K562 (cell line): ENCODE data around the gene IGF2R. TPM values are rescaled to one million over a fixed set of nuclear protein-coding genes. Genes with fewer than 3 reads are reported as not detected.

ENCODE experiments used
- ATAC-seq: fragments of 200-7000 bp; cut with Tn5 transposase; 3 replicates; pipeline ENCODE4 v1.9.1; 2020; ENCODE audit warnings: moderate library complexity
- BruUV-seq: library from RNA; stranded (reverse); fragments of 400-500 nt; replicated peaks from 2 replicates; lab custom pipeline; 2021; lab: Mats Ljungman, UMichigan
- CTCF ChIA-PET: fragments of 300-600 bp; formaldehyde crosslinking; extraction: SDS; loops from one replicate; lab custom pipeline; 2021; ENCODE audit warnings: low intra/inter-chr PET ratio; lab: Yijun Ruan, JAX
- POLR2A ChIA-PET: fragments of 300-600, 350-650 bp; sonication (Branson Sonifier 250); formaldehyde crosslinking; extraction: SDS; loops from one replicate; lab custom pipeline; 2021; ENCODE audit warnings: antibody characterized with exemption, inconsistent platforms; lab: Yijun Ruan, JAX
- DNase-seq, 4 experiments: peaks; one replicate each; pipeline versions ENCODE4 v3.0.0 to v3.0.0-alpha.2; 2011 to 2018; ENCODE audit warnings: low spot score in 3 of 4, mixed read lengths in 3 of 4; ENCODE audit errors: extremely low read depth in 1 of 4
- FAIRE-seq: peaks from 2 replicates; lab custom pipeline; 2011; peaks lifted over from hg19 to GRCh38; lab: Jason Lieb, UNC
- H2AFZ ChIP-seq: 2 replicates; pipeline ENCODE4 v1.6.0; 2011; ENCODE audit warnings: low read depth, low read length, control low read depth, inconsistent platforms
- H3K27ac ChIP-seq: fragments of 200-600 bp; 3 replicates; pipeline ENCODE4 v1.8.0; 2011; ENCODE audit warnings: low read depth, mild to moderate bottlenecking, control low read depth, inconsistent platforms, low read length, moderate library complexity, mixed read lengths; ENCODE audit errors: extremely low read depth
- H3K27me3 ChIP-seq, 2 experiments: fragments of 300-600 bp in 1 of 2; 2 replicates in 1 of 2; 3 replicates in 1 of 2; pipeline versions ENCODE4 v1.6.0 to v1.8.0; 2011; ENCODE audit warnings: inconsistent platforms in 2 of 2, low read length in 2 of 2, mild to moderate bottlenecking in 1 of 2, mixed read lengths in 1 of 2, moderate library complexity in 1 of 2; ENCODE audit not compliant: control insufficient read depth in 2 of 2, insufficient read depth in 2 of 2
- H3K36me3 ChIP-seq: fragments of 300-600 bp; 3 replicates; pipeline ENCODE4 v1.8.0; 2011; ENCODE audit warnings: mild to moderate bottlenecking, low read length, inconsistent platforms; ENCODE audit not compliant: control insufficient read depth, insufficient read depth
- H3K4me1 ChIP-seq, 2 experiments: fragments of 200-600 bp in 1 of 2; replicated peaks in 1 of 2; 2 replicates in 1 of 2; 3 replicates in 1 of 2; pipeline versions ENCODE4 v1.5.1 to v1.8.0; 2011; ENCODE audit warnings: inconsistent platforms in 2 of 2, low read length in 2 of 2, mild to moderate bottlenecking in 1 of 2, mixed read lengths in 1 of 2, moderate library complexity in 1 of 2; ENCODE audit not compliant: control insufficient read depth in 2 of 2, insufficient read depth in 2 of 2
- H3K4me2 ChIP-seq: 2 replicates; pipeline ENCODE4 v1.6.1; 2011; ENCODE audit warnings: low read length, control low read depth, inconsistent platforms, mixed read lengths; ENCODE audit not compliant: insufficient read depth
- H3K4me3 ChIP-seq: fragments of 200-600 bp; sonication (generic), shearing (Covaris generic); 2 replicates; pipeline ENCODE4 v1.5.1; 2016; ENCODE audit warnings: control low read depth, inconsistent platforms
- H3K79me2 ChIP-seq: fragments of 200-600 bp; 3 replicates; pipeline ENCODE4 v1.8.0; 2011; ENCODE audit warnings: low read length, inconsistent platforms; ENCODE audit not compliant: control insufficient read depth, insufficient read depth
- H3K9ac ChIP-seq, 2 experiments: 2 replicates each; pipeline versions ENCODE4 v1.6.0 to v1.6.1; 2011; ENCODE audit warnings: low read depth in 2 of 2, low read length in 2 of 2, control low read depth in 1 of 2, inconsistent platforms in 1 of 2, mild to moderate bottlenecking in 1 of 2, mixed read lengths in 1 of 2; ENCODE audit not compliant: insufficient read depth in 1 of 2
- H3K9me1 ChIP-seq: one replicate; pipeline ENCODE4 v1.6.0; 2011; ENCODE audit warnings: inconsistent platforms, mild to moderate bottlenecking, low read length, moderate library complexity; ENCODE audit not compliant: control insufficient read depth, insufficient read depth
- H3K9me3 ChIP-seq: replicated peaks from 2 replicates; pipeline ENCODE4 v1.5.1; 2011; ENCODE audit warnings: low read depth, low read length, inconsistent platforms; ENCODE audit not compliant: control insufficient read depth, insufficient read depth
- H4K20me1 ChIP-seq: replicated peaks from 2 replicates; pipeline ENCODE4 v1.6.1; 2011; ENCODE audit warnings: low read length, inconsistent platforms, mixed read lengths; ENCODE audit not compliant: control insufficient read depth, insufficient read depth
- ASH1L ChIP-seq: fragments of 450-650 bp; IDR thresholded peaks from 2 replicates; pipeline ENCODE4 v1.6.1; 2018; ENCODE audit warnings: borderline replicate concordance, mild to moderate bottlenecking, low read depth; ENCODE audit not compliant: partially characterized antibody
- HOMEZ ChIP-seq: fragments of 250-450 bp; sonication (Bioruptor Pico); IDR thresholded peaks from 2 replicates; pipeline ENCODE4 v1.4.0; 2020; ENCODE audit warnings: mild to moderate bottlenecking, moderate library complexity
- KDM2B ChIP-seq: fragments of 250-450 bp; sonication (Bioruptor Pico); IDR thresholded peaks from 2 replicates; pipeline ENCODE4 v1.8.0; 2021; ENCODE audit warnings: mild to moderate bottlenecking, moderate library complexity
- KDM4B ChIP-seq, 2 experiments: fragments of 450-650 bp in 1 of 2; sonication (generic) in 1 of 2; IDR thresholded peaks; 2 replicates each; pipeline ENCODE4 v1.6.1; 2016 to 2017; ENCODE audit warnings: borderline replicate concordance in 2 of 2, antibody characterized with exemption in 1 of 2, low read depth in 1 of 2, mild to moderate bottlenecking in 1 of 2
- PTBP1 ChIP-seq: fragments of 200-400 bp; formaldehyde crosslinking; IDR thresholded peaks from 2 replicates; pipeline ENCODE4 v1.6.1; 2017; ENCODE audit warnings: low read depth, low read length
- PURB ChIP-seq: sonication (generic); formaldehyde crosslinking; IDR thresholded peaks from 2 replicates; pipeline ENCODE4 v1.9.0; 2021; ENCODE audit warnings: low read depth, mild to moderate bottlenecking, missing genetic modification reagents
- SNRNP70 ChIP-seq: fragments of 200-400 bp; formaldehyde crosslinking; optimal IDR thresholded peaks from 2 replicates; pipeline ENCODE3; 2017; ENCODE audit warnings: low read depth, low read length
- SRSF9 ChIP-seq: fragments of 200-400 bp; formaldehyde crosslinking; IDR thresholded peaks from 2 replicates; pipeline ENCODE4 v1.6.1; 2017; ENCODE audit warnings: low read depth, low read length, borderline replicate concordance
- TCF7L2 ChIP-seq: fragments of 150-350 bp; IDR thresholded peaks from 2 replicates; pipeline ENCODE4 v1.6.1; 2016; ENCODE audit warnings: low read depth, mild to moderate bottlenecking, low read length, moderate library complexity
- THRA ChIP-seq: fragments of 450-650 bp; IDR thresholded peaks from 2 replicates; pipeline ENCODE4 v1.6.1; 2017; ENCODE audit warnings: mild to moderate bottlenecking, moderate library complexity
- ZBTB33 ChIP-seq: sonication (generic); formaldehyde crosslinking; IDR thresholded peaks from 2 replicates; pipeline ENCODE4 v1.8.1; 2023; ENCODE audit warnings: mild to moderate bottlenecking, missing genetic modification reagents
- ZNF384 ChIP-seq: IDR thresholded peaks from 2 replicates; pipeline ENCODE4 v1.6.1; 2012; ENCODE audit warnings: low read depth, low read length, improper control_type of control experiment
- ZSCAN29 ChIP-seq: fragments of 450-650 bp; IDR thresholded peaks from 2 replicates; pipeline ENCODE4 v1.6.1; 2017
- WGBS: fragments of 100-300 bp; shearing (Covaris generic); methylation state at CpG from one replicate; pipeline ENCODE4 v1.1.6; 2016; ENCODE audit warnings: low coverage, mixed read lengths; ENCODE audit not compliant: insufficient coverage; ENCODE audit errors: missing lambda C conversion rate; 5-methylcytosine and 5-hydroxymethylcytosine counted together
- in situ Hi-C: fragments of 300-500 bp; cut with MboI; formaldehyde crosslinking; loops from 4 replicates; pipeline ENCODE4 v1.15.0; 2018; ENCODE audit warnings: inconsistent platforms, mixed read lengths
- intact Hi-C: fragments of 100-400 bp; cut with micrococcal nuclease; formaldehyde crosslinking; loops from 2 replicates; pipeline ENCODE4 v1.14.2; 2022
- polyA plus RNA-seq, 8 experiments: library from polyadenylated mRNA; depleted of rRNA in 4 of 8; stranded (reverse) in 5 of 8; unstranded in 3 of 8; fragments of >200 nt; fragmentation: Nextera tagmentation in 2 of 8; fragmentation: Illumina TruSeq in 1 of 8; extraction: Ambion mirVana in 2 of 8; extraction: Trizol in 1 of 8; gene quantifications; 2 replicates each; pipeline versions ENCODE4 v1.2.1 to v1.2.3, GENCODE V29; 2011 to 2014; ENCODE audit warnings: inconsistent platforms in 1 of 8, missing spikeins in 1 of 8
- total RNA-seq, 7 experiments: library from RNA; depleted of rRNA in 6 of 7; stranded (reverse); fragments of >200 nt in 6 of 7; fragmentation: Illumina TruSeq in 2 of 7; extraction: Trizol in 2 of 7; gene quantifications; 2 replicates each; pipeline versions ENCODE4 v1.2.1 to v1.2.3, GENCODE V29; 2011 to 2021; ENCODE audit warnings: low replicate concordance in 1 of 7

IGF2R gene
- total and polyA plus RNA-seq, 9 of the 15 experiments (the other 6 are each of a cell fraction or from before 2014, with no cell fraction given) = 3.5 to 92.3 (median 34.5) TPM

DNA sequence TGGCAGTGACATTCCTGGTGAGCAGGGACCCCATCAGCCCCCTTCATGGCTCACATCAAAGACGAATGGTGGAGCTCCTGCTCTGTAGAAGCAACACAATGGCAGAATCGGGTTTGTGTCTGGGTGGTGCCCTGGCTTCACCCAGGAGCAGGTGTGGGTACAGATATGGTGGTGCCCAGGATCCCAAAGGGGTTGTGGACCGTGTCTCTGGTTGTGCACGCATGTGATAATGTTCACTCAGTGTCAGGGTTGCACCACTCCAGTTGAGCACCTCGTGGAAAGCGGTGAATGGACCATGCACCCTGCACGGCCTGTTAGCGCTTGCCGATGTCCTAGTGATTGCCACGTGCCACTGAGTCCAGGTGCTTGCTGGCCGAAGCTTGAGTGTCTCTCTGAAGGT is 63.0 kb downstream of the IGF2R start (continued):
- TF ChIP-seq PTBP1 = no peak
- TF ChIP-seq SNRNP70 = no peak
- TF ChIP-seq KDM4B (IDR thresholded peaks at IDR 0.05; ENCODE audit: borderline replicate concordance in 2 of 2, low read depth in 1 of 2) = no peak
- TF ChIP-seq ZNF384 = no peak

- intact Hi-C loops (no loop called here), in situ Hi-C loops (no loop called here)
- no peak overlapping the region for H3K4me2 ChIP-seq
- no peaks in the 10 kb centered on the region for H4K20me1 ChIP-seq
- no TSS peak for BruUV-seq
- H3K4me3 ChIP-seq = no peak overlapping the region
- no peaks in the 10 kb centered on the region for H3K27me3 ChIP-seq
- ATAC-seq (no peak), FAIRE-seq (no peak), DNase-seq (no peak)
- no peak overlapping the region for H2AFZ ChIP-seq
- POLR2A ChIA-PET = interaction anchor here (0.7 kb wide), 1 partner anchor 15 kb away, joined by 3 read pairs; no protein-coding TSS in a partner anchor
- H3K9ac ChIP-seq = no peak overlapping the region
- H3K36me3 ChIP-seq = peaks cover 97% of the 10 kb centered on the region
- H3K9me3 ChIP-seq = no peaks in the 10 kb centered on the region
- H3K9me1 ChIP-seq = no peaks in the 10 kb centered on the region
- H3K4me1 ChIP-seq = no peaks in the 10 kb centered on the region
- 96% methylated on average over 7 of the region's 7 CpGs for WGBS
- no peak overlapping the region for H3K27ac ChIP-seq
- CTCF ChIA-PET = no interaction called here
- no peaks in the 10 kb centered on the region for H3K79me2 ChIP-seq
- TF ChIP-seq ZSCAN29 (no peak), KDM2B (CRISPR knock-in tag) (no peak), ZBTB33 (CRISPR knock-in tag) (no peak), THRA (no peak), ASH1L (no peak), SRSF9 (no peak), TCF7L2 (no peak), HOMEZ (CRISPR knock-in tag) (no peak), PURB (CRISPR knock-in tag) (no peak)
These were observed 63.7 kb downstream of the IGF2R start for GRCh38 chr6:160032538-160032937.
